Body of pancreas (tissue), 4 donors: Measurements from ENCODE around the gene SH3TC1.

Source experiments
- CTCF ChIP-seq, 7 experiments: fragments of 450-650 bp in 4 of 7; fragments of 200-600 bp in 3 of 7; sonication (generic) in 3 of 7; IDR thresholded peaks; one replicate each; pipeline ENCODE4 v1.5.1; 2016 to 2019; ENCODE audit warnings: antibody characterized with exemption in 7 of 7
- POLR2A ChIP-seq, 3 donors: fragments of 450-650 bp; IDR thresholded peaks; one replicate each; pipeline ENCODE4 v1.6.1; 2016; ENCODE audit warnings: antibody characterized with exemption in 3 of 3, mild to moderate bottlenecking in 2 of 3

GRCh38 chr4:8285143-8285975 is 86.3 kb downstream of the SH3TC1 start:
- TF ChIP-seq CTCF (IDR thresholded peaks at IDR 0.05) (no peak), POLR2A (IDR thresholded peaks at IDR 0.05) (no peak)
